GM12872 (cell line): Measurements from ENCODE around the gene ABCA1.

Experiments
- TF ChIP-seq, protein P1 (sequence below): IDR thresholded peaks from 3 replicates; pipeline ENCODE4 v1.5.1; 2011; ENCODE audit warnings: low read depth, mild to moderate bottlenecking, low read length, moderate library complexity; ENCODE audit not compliant: insufficient read depth

The ABCA1 gene

DNA sequence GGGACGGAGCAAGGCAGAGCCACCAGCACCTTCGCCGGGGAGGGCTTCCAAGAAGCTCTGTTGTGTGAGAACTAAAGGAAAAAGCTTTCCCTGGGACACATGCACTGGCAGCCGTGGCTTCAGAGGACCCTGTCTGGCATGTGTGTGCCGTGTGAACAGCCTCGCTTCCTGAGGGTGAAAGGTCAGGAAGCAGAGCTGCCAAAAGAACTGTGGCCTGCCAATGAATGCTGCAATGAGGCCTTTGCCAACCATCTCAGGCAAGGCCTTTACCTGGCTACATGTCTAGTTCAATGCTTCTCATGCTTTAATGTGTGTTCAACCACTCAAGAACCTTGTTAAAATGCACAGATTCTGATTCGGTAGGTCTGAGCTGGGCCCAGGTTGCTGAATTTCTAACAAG lies 110.5 kb downstream of the ABCA1 start:
- TF ChIP-seq, protein P1, sequence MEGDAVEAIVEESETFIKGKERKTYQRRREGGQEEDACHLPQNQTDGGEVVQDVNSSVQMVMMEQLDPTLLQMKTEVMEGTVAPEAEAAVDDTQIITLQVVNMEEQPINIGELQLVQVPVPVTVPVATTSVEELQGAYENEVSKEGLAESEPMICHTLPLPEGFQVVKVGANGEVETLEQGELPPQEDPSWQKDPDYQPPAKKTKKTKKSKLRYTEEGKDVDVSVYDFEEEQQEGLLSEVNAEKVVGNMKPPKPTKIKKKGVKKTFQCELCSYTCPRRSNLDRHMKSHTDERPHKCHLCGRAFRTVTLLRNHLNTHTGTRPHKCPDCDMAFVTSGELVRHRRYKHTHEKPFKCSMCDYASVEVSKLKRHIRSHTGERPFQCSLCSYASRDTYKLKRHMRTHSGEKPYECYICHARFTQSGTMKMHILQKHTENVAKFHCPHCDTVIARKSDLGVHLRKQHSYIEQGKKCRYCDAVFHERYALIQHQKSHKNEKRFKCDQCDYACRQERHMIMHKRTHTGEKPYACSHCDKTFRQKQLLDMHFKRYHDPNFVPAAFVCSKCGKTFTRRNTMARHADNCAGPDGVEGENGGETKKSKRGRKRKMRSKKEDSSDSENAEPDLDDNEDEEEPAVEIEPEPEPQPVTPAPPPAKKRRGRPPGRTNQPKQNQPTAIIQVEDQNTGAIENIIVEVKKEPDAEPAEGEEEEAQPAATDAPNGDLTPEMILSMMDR, result no peak

DNA sequence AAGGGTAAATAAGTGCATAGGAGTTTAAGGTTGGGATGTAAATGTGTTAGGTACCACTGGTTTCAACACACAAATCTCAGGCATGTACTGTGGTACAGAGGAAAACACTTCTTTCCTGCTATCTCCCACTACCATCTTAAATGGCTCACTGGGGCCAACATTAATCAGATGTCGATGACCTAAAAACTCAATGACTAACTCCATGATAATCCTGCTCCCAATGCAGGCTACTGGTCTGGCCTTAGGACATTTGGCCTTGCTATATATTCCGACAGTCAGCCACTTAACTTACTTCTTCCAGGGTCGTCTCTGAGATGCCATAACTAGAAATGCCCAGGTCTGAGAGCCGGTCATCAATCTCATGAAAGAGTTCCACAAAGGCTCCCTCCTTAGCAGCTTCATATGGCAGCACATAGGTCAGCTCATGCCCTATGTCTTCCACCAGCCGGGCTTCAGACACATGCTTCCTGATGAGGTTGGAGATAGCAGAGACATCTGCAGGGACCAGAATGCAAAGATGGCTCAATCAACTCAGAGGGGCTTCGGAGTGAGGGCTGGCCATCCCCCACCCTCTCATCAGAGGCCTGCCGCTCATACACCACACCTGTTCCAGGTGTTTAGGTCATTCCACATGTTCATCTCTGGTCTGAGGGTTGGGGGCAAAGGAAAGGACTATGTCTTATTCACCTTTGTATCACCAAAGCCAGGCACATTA lies 111.9 kb downstream of the ABCA1 start:
- TF ChIP-seq, protein P1, result no peak

DNA sequence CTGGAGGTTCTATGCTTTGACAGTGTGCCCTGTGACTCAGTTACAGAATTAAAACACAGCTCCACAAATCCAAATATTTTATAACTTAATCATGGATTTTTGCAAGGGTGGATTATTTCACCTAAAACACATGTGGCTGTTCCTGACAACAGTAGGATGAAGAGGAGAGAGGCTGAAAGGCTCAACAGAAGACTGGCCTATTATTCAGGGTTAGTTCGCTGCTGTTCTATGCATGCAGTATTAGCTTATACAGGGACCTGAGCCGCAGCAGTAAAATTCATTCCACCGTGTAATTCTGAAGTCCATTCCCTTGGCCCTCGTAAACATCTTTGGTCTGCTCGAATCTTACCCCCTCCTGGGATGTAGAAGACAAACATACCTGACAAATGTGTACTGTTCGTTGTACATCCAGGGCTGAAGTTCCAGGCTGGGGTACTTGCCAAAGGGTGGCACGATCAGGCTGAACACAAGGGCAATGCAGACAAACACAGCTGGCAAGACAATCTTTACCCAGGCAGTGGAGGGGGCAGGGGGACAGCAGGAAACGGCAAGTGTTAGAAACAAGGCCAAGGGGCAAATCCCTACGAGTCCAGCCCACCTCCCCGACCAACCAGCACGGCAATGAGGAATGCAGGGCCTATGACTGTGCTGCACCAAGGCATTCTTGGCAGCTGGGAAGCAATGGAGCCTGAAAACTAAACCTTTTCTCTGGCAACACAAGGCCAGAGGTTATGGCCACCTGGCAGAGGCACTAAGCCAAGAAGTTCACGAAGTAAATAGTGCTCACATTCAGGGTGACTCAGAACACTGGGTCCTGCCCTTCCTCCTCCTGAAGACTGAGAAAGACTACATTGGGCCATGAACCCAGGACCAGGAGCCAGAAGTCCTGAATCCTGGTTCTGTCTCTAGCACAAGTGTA lies 117.3 kb downstream of the ABCA1 start:
- TF ChIP-seq, protein P1, result no peak

DNA sequence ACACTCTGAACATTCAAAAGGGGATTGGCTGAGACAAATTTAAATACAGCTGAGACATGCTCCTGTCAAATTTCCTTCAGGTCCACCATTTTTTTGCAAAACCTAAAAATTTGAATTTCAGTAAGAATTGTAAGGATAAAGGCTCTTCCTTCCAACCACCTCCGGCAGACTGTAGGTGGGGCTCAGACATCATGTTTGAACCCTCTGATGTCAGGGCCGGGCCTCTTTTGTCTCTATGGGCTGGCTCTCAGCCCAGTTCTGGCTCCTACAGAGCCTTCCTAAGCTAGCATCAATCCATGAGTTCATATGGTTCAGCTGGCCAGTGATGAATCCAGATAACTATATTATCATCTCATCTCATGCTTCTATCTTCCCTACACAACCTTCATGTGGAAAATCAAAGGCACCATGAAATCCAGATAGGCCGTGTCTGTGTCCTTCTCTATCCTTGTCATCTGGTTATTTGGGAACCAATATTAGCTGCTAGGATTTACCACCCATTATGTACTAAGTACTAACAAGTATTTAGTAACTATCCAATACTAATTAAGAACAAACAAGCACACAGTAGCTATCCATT lies 119.8 kb downstream of the ABCA1 start:
- TF ChIP-seq, protein P1, result no peak

DNA sequence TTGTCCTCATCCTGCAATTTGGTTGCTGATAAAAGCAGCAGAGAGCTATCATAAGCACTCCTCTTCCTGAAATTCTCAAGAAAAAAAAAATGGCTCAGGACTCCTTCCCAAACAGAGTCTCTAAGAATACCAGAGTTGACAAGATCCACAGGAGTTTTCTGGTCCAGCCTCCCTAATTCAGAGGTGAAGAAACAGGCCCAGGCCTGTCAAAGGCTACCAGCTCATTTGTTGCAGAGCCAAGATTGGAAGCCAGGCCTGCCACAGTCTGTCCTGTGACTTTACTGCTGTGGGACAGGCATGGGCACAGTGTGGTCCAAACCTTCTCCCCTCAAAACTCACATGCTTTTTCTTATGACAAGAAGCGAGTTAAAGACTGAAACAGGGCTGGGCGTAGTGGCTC lies 122.5 kb downstream of the ABCA1 start:
- TF ChIP-seq, protein P1, result no peak

DNA sequence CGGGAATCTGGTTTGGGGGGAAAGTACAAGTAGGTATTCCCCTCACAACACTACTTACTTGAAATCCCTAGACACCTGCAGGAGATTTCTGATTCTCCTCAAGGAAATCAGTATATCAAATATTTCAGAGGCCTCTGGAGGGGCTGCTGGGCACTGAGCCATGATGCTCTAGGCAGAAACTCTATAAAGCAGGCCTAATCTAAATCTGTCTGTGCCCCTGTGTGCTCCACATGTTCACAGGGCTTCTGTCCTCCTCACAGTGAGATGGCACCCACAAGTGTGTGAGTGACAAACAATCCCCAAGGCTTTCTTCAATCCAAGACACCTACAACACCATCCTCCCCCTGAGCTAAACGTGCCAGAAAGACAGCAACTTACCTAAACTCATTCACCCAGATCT lies 125.0 kb downstream of the ABCA1 start:
- TF ChIP-seq, protein P1, result no peak

DNA sequence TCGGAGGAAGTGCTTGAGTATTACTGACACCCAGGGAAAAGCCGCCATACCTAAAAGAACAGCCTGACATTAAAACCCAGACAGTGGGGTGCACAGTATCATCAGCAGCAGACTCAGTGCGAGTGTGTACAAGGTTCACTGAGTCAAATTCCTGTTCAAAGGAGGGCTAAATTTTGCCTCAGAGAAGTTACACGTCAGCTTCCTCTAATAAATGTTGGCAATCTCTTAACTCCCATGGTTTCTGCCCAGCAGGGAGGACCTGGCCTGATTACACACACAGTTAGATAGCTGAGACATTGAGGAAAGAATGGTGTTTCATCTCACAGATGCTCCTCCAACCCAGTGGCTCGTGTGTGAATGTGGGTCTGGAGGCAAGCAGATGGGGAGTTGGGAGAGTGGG lies 125.8 kb downstream of the ABCA1 start:
- TF ChIP-seq, protein P1, result no peak
